ENCODE data around the gene CRAT.

GRCh38 chr9:129107651-129108050 lies 2.9 kb downstream of the CRAT start:
- TF ChIP-seq CTCF (IDR thresholded peaks at IDR 0.05): no peak
- TF ChIP-seq POLR2A (IDR thresholded peaks at IDR 0.05): no peak

All from Peyer's patch (tissue), 4 donors.